Measurements from ENCODE around the gene SPTB.
"Not testable (repeated sequence)": the region's sequence is repeated elsewhere in the genome, so short reads cannot be mapped to it uniquely, and the experiment has no call there.

SPTB gene

DNA sequence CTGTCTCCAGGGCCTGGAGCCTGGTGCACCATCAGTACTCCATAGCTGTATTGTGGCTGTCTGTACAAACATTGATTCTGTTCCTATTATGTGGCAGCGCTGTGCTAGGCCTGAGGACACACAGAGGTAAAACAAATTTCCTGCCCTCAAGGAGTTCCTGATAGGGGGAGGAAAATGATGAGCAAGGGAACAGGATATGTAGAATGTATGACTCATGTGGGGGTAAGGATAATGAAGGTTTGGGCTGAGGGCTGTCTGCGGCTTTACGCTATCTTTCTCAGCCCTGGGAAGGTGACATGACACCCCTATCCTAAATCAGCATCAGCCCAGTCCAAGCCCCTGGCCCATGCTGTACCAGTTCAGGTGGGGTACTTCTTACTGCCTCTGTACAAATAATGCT is 74.1 kb downstream of the SPTB start:
- H3K4me1 ChIP-seq (ENCODE audit: control insufficient read depth, insufficient read depth, low read length, poor library complexity, severe bottlenecking): peaks cover 22% of the 10 kb centered on the region
- H3K4me3 ChIP-seq (ENCODE audit: extremely low read depth, insufficient read depth, low read length, poor library complexity, severe bottlenecking); H3K27ac ChIP-seq (ENCODE audit: low read depth, low read length, severe bottlenecking); H3K9me3 ChIP-seq (ENCODE audit: control insufficient read depth, low read length); H3K36me3 ChIP-seq (ENCODE audit: control insufficient read depth, insufficient read depth, low read length): not testable (repeated sequence)
- 78% methylated on average over 2 of the region's 3 CpGs; no CpG with 5 or more reads in 1 of the 2 experiments for WGBS, 2 experiments (ENCODE audit: insufficient coverage in 2 of 2)

DNA sequence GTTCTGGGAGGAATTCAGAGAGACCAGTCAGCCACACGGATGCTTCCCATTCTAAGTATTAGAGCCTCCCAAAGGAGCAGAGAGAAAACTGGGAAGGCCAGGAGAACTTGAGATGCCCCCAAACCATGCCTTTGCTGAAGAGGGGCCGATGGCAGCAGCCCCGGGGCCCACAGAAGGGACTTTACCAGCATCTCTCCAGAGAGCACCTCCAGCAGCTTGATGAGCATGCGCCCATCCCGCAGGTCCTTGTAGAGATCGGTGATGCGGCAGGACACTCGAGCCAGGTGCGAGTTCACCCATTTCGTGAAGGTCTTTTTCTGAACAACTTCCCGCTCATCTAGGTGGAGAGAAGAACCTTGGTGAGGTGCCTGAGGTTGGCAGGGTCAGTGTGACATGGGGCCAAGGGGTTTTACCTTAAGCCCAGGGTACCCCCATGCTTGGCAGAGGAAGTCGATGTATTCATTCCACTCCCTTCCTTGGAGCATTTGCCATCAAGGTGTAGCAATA is 74.9 kb downstream of the SPTB start:
- H3K4me1 ChIP-seq (ENCODE audit: control insufficient read depth, insufficient read depth, low read length, poor library complexity, severe bottlenecking): peaks cover 22% of the 10 kb centered on the region
- no peaks in the 10 kb centered on the region for H3K9me3 ChIP-seq (ENCODE audit: control insufficient read depth, low read length)
- H3K27ac ChIP-seq (ENCODE audit: low read depth, low read length, severe bottlenecking): no peak overlapping the region
- WGBS, 2 experiments (ENCODE audit: insufficient coverage in 2 of 2): 92 to 93% methylated on average over 11 to 12 of the region's 12 CpGs
- no peaks in the 10 kb centered on the region for H3K36me3 ChIP-seq (ENCODE audit: control insufficient read depth, insufficient read depth, low read length)
- H3K4me3 ChIP-seq (ENCODE audit: extremely low read depth, insufficient read depth, low read length, poor library complexity, severe bottlenecking): no peak overlapping the region

DNA sequence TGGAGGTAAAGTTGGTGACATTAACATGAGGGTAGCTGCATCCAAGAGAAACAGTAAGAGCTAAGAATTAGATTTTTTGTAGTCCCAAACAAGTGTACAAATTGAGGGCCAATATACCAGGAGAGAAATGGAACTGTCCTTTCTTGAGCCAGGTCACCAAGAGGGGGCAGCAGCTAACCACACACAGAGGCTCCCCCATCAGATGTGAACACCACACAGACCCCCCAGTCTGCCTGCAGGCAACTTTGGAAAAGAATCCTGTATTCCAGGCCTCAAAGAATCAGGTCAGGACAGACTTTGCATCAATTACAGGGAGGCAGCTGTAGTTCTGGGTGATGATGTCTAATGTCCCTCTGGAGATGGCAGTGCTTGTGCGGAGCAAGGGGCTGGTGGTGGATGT is 77.9 kb downstream of the SPTB start:
- H3K27ac ChIP-seq (ENCODE audit: low read depth, low read length, severe bottlenecking): no peak overlapping the region
- H3K4me1 ChIP-seq (ENCODE audit: control insufficient read depth, insufficient read depth, low read length, poor library complexity, severe bottlenecking): peaks cover 19% of the 10 kb centered on the region
- WGBS, 2 experiments (ENCODE audit: insufficient coverage in 2 of 2): 100% methylated on average over 1 of the region's 1 CpG
- no peaks in the 10 kb centered on the region for H3K9me3 ChIP-seq (ENCODE audit: control insufficient read depth, low read length)
- H3K36me3 ChIP-seq (ENCODE audit: control insufficient read depth, insufficient read depth, low read length): no peaks in the 10 kb centered on the region
- H3K4me3 ChIP-seq (ENCODE audit: extremely low read depth, insufficient read depth, low read length, poor library complexity, severe bottlenecking): no peak overlapping the region

DNA sequence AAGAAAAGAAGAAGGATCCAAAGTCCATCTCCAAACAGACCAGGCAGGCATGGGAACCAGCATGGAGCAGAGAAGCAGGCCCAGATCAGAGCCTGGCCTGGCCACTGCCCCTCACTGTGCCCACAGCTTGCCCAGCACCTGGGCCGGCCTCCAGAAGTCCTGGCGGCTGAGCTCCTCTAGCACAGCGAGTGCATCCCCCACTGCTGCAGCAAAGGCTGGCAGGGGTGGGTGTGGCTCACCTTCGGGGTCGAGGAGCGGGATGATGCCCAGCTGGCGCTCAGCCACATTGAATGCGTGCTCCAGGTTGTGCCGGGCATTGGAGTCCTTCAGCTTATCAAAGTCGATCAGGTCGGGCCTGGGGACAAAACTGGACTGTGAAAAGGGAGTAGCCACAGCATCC is 78.7 kb downstream of the SPTB start:
- H3K9me3 ChIP-seq (ENCODE audit: control insufficient read depth, low read length): no peaks in the 10 kb centered on the region
- no peak overlapping the region for H3K27ac ChIP-seq (ENCODE audit: low read depth, low read length, severe bottlenecking)
- H3K4me1 ChIP-seq (ENCODE audit: control insufficient read depth, insufficient read depth, low read length, poor library complexity, severe bottlenecking): peaks cover 12% of the 10 kb centered on the region
- 82 to 85% methylated on average over 11 of the region's 11 CpGs for WGBS, 2 experiments (ENCODE audit: insufficient coverage in 2 of 2)
- no peaks in the 10 kb centered on the region for H3K36me3 ChIP-seq (ENCODE audit: control insufficient read depth, insufficient read depth, low read length)
- H3K4me3 ChIP-seq (ENCODE audit: extremely low read depth, insufficient read depth, low read length, poor library complexity, severe bottlenecking): no peak overlapping the region

DNA sequence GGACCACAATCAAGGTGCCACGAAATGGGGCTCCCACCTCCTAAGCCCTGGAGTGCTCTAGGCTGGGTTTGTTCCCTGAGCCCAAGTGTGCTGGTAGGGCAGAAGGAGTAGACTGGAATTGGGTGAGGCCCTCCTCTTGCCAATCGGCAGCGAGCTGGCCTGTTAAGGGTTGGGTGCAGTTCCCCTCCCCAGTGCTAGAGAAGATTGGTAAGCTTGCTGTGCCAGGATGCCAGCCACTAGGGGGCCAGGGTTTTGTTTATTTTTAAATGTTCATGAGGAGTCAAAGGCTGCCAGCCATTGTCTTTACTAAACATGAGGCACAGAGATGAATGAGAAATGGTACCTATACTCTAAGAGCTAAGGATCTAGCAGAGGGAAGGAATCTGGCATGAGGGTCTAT is 79.7 kb downstream of the SPTB start:
- no peak overlapping the region for H3K27ac ChIP-seq (ENCODE audit: low read depth, low read length, severe bottlenecking)
- WGBS, 2 experiments (ENCODE audit: insufficient coverage in 2 of 2): 73 to 79% methylated on average over 2 to 3 of the region's 3 CpGs

DNA sequence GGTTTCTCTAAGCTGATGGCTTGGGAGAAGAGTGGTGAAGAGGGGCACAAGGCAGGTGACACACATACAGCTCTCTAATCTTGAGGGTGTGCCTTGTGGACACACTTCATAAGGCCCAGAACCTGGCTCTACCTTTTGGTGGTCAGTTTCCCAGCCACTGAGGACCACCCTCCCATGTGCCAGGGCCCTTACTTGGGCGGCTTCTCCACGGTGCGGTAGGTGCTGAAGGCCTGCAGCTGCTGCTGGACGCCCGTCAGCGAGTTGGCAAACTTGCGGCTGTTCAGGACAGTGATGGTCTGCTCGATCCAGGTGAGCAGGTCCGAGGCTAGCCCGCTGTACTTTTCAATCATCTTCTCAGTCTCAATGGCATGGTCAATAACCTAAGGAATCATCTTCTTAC is 80.2 kb downstream of the SPTB start:
- Histone ChIP-seq H3K9me3 (ENCODE audit: control insufficient read depth, low read length) (no peaks in the 10 kb centered on the region), H3K36me3 (ENCODE audit: control insufficient read depth, insufficient read depth, low read length) (no peaks in the 10 kb centered on the region), H3K4me1 (ENCODE audit: control insufficient read depth, insufficient read depth, low read length, poor library complexity, severe bottlenecking) (no peaks in the 10 kb centered on the region), H3K4me3 (ENCODE audit: extremely low read depth, insufficient read depth, low read length, poor library complexity, severe bottlenecking) (no peak overlapping the region), H3K27ac (ENCODE audit: low read depth, low read length, severe bottlenecking) (no peak overlapping the region)
- WGBS, 2 experiments (ENCODE audit: insufficient coverage in 2 of 2): 97 to 98% methylated on average over 10 of the region's 10 CpGs

More for the DNA sequence above, 79.7 kb downstream of the SPTB start:
- Histone ChIP-seq H3K4me3 (ENCODE audit: extremely low read depth, insufficient read depth, low read length, poor library complexity, severe bottlenecking) (no peak overlapping the region), H3K9me3 (ENCODE audit: control insufficient read depth, low read length) (no peaks in the 10 kb centered on the region), H3K36me3 (ENCODE audit: control insufficient read depth, insufficient read depth, low read length) (no peaks in the 10 kb centered on the region), H3K4me1 (ENCODE audit: control insufficient read depth, insufficient read depth, low read length, poor library complexity, severe bottlenecking) (peaks cover 1% of the 10 kb centered on the region)

DNA sequence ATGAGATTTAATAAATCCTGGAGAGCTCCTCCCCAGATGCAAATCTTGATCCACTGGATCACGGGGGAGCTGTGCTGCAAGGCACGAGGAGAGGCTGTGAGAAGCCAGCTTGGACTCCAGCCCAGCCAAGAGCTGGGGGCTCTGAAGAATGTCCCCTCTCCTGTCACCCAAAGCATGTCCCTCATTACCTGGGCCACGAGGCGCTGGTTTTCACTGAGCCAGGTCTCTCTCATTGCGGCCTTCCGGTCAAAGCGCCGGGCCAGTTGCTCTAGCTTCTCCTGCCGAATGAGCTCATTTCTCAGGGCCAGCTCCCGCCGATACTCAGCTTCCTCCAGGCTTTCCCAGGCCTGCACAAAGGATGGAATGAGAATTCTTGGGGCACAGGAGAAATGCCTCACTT is 83.3 kb downstream of the SPTB start:
- H3K4me3 ChIP-seq (ENCODE audit: extremely low read depth, insufficient read depth, low read length, poor library complexity, severe bottlenecking): no peak overlapping the region
- H3K27ac ChIP-seq (ENCODE audit: low read depth, low read length, severe bottlenecking): no peak overlapping the region
- H3K36me3 ChIP-seq (ENCODE audit: control insufficient read depth, insufficient read depth, low read length): no peaks in the 10 kb centered on the region
- H3K4me1 ChIP-seq (ENCODE audit: control insufficient read depth, insufficient read depth, low read length, poor library complexity, severe bottlenecking): no peaks in the 10 kb centered on the region
- H3K9me3 ChIP-seq (ENCODE audit: control insufficient read depth, low read length): no peaks in the 10 kb centered on the region
- 90 to 99% methylated on average over 11 of the region's 11 CpGs for WGBS, 2 experiments (ENCODE audit: insufficient coverage in 2 of 2)

DNA sequence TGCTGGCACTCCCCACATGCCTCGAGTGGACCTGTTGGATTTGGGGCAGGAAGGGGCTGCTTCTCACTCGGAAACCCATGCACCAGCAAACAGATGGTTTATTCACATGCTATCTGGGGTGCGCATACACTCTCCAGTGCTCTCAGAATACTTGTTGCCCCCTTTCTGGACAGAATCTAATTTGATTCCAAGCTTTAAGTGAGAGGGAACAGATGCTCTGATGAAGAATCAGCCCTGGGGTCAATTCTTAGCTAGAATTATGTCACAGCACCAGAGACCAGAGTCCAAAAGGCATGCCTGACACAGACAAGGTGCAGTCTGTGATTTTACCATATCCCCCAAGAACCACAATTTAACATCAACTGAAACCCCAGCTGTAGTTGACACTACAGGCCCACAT is 83.8 kb downstream of the SPTB start:
- Histone ChIP-seq H3K4me3 (ENCODE audit: extremely low read depth, insufficient read depth, low read length, poor library complexity, severe bottlenecking) (no peak overlapping the region), H3K27ac (ENCODE audit: low read depth, low read length, severe bottlenecking) (no peak overlapping the region), H3K36me3 (ENCODE audit: control insufficient read depth, insufficient read depth, low read length) (no peaks in the 10 kb centered on the region), H3K9me3 (ENCODE audit: control insufficient read depth, low read length) (no peaks in the 10 kb centered on the region), H3K4me1 (ENCODE audit: control insufficient read depth, insufficient read depth, low read length, poor library complexity, severe bottlenecking) (no peaks in the 10 kb centered on the region)
- WGBS, 2 experiments (ENCODE audit: insufficient coverage in 2 of 2): 84 to 90% methylated on average over 3 of the region's 3 CpGs

DNA sequence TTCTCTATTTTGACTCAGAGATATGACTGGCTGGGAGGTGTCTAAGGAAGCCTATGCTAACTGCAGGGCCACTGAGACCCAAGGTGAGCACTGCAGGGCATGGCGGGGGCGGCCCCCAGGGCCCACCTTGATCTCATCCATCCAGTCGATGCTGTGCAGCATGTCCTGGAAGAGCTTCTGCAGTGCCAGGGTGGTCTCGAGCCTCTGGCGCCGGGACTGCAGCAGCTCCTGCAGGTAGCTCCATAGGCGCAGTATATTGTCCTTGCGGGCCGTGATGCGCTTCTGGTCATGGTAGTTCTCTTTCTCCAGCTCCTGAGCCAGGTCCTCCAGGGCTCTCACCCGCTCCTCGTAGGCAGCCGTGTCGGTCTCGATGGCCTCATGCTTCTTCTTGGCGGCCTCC is 84.5 kb downstream of the SPTB start:
- WGBS, 2 experiments (ENCODE audit: insufficient coverage in 2 of 2): 92 to 93% methylated on average over 14 to 16 of the region's 16 CpGs
- no peaks in the 10 kb centered on the region for H3K36me3 ChIP-seq (ENCODE audit: control insufficient read depth, insufficient read depth, low read length)
- H3K9me3 ChIP-seq (ENCODE audit: control insufficient read depth, low read length): no peaks in the 10 kb centered on the region
- no peaks in the 10 kb centered on the region for H3K4me1 ChIP-seq (ENCODE audit: control insufficient read depth, insufficient read depth, low read length, poor library complexity, severe bottlenecking)
- no peak overlapping the region for H3K4me3 ChIP-seq (ENCODE audit: extremely low read depth, insufficient read depth, low read length, poor library complexity, severe bottlenecking)
- no peak overlapping the region for H3K27ac ChIP-seq (ENCODE audit: low read depth, low read length, severe bottlenecking)

DNA sequence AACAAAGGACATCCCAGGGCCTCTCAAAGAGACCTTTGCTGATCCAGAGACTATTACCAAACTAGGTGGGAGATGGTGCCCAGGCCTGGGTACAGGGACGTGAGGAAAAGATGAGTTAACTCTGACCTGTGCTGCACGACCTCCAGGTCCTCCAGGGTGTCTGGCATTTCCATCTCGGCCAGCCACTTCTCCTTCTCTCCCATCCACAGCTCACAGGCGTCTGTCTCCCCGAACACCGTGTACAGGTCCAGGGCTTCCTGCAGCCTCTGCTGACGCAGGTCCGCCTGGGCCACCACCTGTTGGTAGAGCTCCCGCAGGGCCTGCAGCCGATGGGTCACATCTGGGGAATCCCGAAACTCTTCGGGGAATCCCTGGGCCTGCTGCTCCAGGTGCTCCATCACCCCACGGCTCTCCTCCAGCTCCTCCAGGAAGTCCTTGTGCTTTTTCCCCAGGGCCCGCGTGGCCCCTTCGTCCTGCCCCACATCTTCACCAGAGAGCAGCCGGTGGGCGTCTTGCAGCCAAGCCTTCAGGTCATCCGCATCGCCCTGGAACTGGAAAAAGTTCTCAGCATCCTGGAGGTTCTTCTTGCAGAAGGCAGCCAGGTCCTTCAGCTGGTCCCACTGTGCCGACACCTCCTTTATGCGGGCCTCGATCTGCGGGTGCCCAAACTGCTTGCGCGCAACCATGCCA is 86.7 kb downstream of the SPTB start:
- Histone ChIP-seq H3K4me3 (ENCODE audit: extremely low read depth, insufficient read depth, low read length, poor library complexity, severe bottlenecking) (no peak overlapping the region), H3K36me3 (ENCODE audit: control insufficient read depth, insufficient read depth, low read length) (no peaks in the 10 kb centered on the region), H3K27ac (ENCODE audit: low read depth, low read length, severe bottlenecking) (no peak overlapping the region), H3K9me3 (ENCODE audit: control insufficient read depth, low read length) (no peaks in the 10 kb centered on the region), H3K4me1 (ENCODE audit: control insufficient read depth, insufficient read depth, low read length, poor library complexity, severe bottlenecking) (peaks cover 3% of the 10 kb centered on the region)
- WGBS, 2 experiments (ENCODE audit: insufficient coverage in 2 of 2): 92 to 96% methylated on average over 18 to 25 of the region's 26 CpGs

DNA sequence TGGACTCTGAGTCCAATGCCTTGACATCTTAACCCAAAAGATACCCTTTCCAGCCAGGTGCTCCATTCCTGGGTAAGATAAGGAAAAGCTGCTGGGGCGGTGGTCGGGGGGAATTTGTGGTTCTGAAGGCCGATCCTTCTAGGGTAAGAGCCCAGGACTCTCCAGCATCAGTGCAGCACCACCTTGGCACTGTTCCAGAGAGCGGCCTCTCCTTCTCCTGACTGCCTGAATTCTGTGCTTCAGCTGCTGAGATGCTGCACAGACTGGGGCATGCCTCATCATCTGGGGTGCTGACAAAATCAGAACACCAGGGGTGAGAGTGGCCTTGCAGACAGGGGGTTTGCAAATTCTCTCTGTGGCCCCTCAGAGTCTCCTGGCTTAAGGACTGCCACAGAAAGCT is 87.5 kb downstream of the SPTB start:
- Histone ChIP-seq H3K36me3 (ENCODE audit: control insufficient read depth, insufficient read depth, low read length) (no peaks in the 10 kb centered on the region), H3K27ac (ENCODE audit: low read depth, low read length, severe bottlenecking) (no peak overlapping the region), H3K9me3 (ENCODE audit: control insufficient read depth, low read length) (no peaks in the 10 kb centered on the region), H3K4me1 (ENCODE audit: control insufficient read depth, insufficient read depth, low read length, poor library complexity, severe bottlenecking) (peaks cover 3% of the 10 kb centered on the region), H3K4me3 (ENCODE audit: extremely low read depth, insufficient read depth, low read length, poor library complexity, severe bottlenecking) (no peak overlapping the region)
- 85 to 90% methylated on average over 2 to 3 of the region's 4 CpGs for WGBS, 2 experiments (ENCODE audit: insufficient coverage in 2 of 2)

Measured in mesodermal cell (in vitro differentiated cells).